Measurements from ENCODE around the gene CCNI2.

- TF ChIP-seq EZH2 (IDR thresholded peaks at IDR 0.05; ENCODE audit: low read length): no peak
- TF ChIP-seq, protein P1, sequence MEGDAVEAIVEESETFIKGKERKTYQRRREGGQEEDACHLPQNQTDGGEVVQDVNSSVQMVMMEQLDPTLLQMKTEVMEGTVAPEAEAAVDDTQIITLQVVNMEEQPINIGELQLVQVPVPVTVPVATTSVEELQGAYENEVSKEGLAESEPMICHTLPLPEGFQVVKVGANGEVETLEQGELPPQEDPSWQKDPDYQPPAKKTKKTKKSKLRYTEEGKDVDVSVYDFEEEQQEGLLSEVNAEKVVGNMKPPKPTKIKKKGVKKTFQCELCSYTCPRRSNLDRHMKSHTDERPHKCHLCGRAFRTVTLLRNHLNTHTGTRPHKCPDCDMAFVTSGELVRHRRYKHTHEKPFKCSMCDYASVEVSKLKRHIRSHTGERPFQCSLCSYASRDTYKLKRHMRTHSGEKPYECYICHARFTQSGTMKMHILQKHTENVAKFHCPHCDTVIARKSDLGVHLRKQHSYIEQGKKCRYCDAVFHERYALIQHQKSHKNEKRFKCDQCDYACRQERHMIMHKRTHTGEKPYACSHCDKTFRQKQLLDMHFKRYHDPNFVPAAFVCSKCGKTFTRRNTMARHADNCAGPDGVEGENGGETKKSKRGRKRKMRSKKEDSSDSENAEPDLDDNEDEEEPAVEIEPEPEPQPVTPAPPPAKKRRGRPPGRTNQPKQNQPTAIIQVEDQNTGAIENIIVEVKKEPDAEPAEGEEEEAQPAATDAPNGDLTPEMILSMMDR (optimal IDR thresholded peaks at IDR 0.05 in 1 of 3, IDR thresholded peaks at IDR 0.05 in 1 of 3, conservative IDR thresholded peaks at IDR 0.05 in 1 of 3; ENCODE audit: extremely low read depth in 1 of 3, insufficient read depth in 2 of 3, low read length in 3 of 3): no peak
Measured at GRCh38 chr5:132780577-132780976, 33.4 kb downstream of the CCNI2 start.

Measured in keratinocyte (primary cell).